KG1 (cell line): ENCODE results near the gene DKK3.

Source experiments
- DNase-seq: peaks from one replicate; lab custom pipeline; 2025; lab: John Stamatoyannopoulos, UW

Gene DKK3

GRCh38 chr11:11981840-11982239 lies 26.6 kb downstream of the DKK3 start:
- DNase-seq: no peak

DNA sequence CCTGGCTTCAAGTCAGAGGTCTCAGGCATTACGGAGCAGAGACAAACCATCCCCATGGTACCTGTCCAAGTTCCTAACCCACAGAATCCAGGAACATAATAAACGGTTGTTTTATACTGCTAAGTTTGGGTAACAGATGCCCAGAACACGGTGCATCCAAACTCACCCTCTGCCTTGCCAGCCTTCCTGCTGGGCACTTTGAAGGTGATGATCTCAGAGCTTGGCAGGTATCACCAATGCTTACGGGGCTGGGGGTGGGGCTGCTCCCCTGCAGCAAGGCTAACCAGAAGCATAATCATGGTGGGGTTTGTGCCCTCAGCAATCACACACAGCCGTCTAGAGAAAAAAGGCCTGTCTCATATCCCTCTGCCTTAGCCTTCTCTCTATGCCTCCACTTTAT lies 27.1 kb downstream of the DKK3 start:
- DNase-seq: no peak

GRCh38 chr11:11980841-11981308 lies 27.6 kb downstream of the DKK3 start:
- no peak for DNase-seq

GRCh38 chr11:11980200-11980599 lies 28.2 kb downstream of the DKK3 start:
- no peak for DNase-seq

GRCh38 chr11:11979488-11980117 lies 28.8 kb downstream of the DKK3 start:
- no peak for DNase-seq

DNA sequence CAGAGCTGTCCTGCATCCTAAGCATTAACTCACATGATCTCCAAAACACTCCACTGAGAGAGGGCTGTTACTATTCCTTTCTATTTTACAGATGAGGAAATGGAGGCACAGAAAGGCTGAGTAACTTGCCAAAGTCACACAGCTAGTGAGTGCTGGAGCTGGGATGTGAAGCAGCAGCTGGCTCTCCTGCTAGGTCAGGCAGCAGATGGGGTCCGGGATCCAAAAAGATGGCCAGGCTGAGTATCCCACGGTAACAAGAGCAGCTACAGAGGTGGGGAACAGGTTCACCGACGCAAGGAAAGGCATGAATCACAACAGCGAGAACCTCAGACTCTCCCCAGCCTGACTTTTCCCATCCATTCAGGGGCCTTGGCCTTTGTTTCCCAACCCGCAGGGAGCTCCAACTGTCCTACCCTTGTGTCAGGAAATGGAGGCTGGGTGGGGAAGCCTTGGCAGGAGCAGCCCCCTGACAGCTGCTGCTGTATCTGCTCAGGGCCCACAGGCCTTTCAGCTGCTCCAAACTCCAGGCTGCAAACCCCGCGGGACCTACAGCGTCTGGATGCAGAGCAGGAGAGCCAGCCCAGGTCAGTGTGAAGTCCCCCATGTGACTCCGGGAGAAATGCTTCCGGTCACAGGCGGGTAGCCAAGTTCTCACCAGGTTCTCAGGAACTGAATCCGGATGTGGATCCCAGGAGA lies 29.5 kb downstream of the DKK3 start:
- no peak for DNase-seq

- no peak for DNase-seq
Observed at GRCh38 chr11:11978098-11978637, 30.3 kb downstream of the DKK3 start.

- DNase-seq: no peak
Observed at GRCh38 chr11:11977206-11977938, 31.1 kb downstream of the DKK3 start.

GRCh38 chr11:11976481-11977127 lies 31.8 kb downstream of the DKK3 start:
- no peak for DNase-seq

DNA sequence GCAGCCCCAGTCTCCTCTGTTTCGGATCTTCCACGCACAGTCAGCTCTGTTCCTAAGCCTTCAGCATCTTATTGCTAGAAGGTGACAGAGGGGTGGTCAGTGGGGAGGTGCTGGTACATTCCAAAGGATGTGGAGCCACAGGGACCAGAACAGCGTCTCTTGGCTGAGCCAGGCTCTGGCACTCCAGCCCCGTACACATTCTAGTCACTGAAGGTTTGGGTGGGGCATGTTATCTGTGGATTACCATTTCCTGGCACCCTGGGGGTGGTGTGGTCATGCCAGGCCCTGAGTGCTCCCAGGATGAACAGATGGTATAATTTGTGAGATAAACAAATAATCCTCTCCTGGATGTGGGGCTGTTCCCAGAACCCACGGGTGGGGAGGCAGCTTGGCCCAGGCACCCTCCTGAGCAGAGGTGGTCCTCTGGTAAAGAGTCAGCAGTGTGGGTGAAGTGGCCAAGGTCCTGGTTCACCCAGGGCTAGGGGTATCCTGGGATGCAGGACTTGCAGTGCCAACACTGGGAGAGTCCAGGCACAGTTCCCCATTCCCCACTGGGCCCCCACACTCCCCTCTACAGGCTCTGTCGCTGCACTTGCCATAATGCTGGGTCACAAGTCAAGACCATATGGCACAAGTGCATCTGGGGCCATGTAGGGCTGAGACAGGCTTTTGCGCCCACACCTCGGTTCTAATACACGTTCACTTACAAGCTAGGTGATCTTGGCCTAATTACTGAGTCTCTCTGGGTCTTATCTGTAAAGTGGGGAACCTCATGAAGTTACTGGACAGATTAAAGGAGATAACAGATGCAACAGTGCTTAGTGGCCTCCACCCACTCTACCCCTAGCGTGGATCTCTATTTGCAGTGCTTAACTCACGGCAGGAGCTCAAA lies 33.0 kb downstream of the DKK3 start:
- no peak for DNase-seq

- no peak for DNase-seq
Observed at GRCh38 chr11:11973866-11974265, 34.6 kb downstream of the DKK3 start.

GRCh38 chr11:11973361-11973800 lies 35.0 kb downstream of the DKK3 start:
- DNase-seq: no peak

DNA sequence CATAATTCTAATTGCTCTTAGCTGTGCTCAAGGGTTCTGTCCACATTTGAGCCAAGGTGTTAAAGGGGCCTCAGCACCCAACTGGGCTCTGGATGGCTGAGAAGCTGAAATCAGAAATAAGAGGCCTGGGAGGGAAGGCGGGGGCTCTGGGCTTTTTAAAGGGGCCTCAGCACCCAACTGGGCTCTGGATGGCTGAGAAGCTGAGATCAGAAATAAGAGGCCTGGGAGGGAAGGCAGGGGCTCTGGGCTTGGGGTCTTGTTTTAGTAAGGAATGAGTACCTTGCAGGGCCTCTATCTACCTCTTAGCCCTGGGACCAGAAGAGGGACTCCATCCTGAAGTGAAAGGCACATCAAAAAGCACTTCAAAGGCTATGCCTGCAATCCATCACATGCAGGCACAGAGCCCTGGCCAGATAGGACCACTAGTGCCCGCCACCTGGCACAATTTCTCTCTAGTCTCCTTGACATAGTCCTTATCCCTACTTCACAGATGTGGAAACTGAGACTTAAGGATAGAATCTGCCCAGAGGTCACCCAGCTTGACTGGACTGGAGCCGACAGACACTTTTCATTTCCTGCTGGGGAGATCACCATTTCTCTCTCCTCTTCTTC lies 35.6 kb downstream of the DKK3 start:
- no peak for DNase-seq

- no peak for DNase-seq
Observed at GRCh38 chr11:11971906-11972547, 36.4 kb downstream of the DKK3 start.

GRCh38 chr11:11970556-11970955 lies 37.9 kb downstream of the DKK3 start:
- DNase-seq: no peak

DNA sequence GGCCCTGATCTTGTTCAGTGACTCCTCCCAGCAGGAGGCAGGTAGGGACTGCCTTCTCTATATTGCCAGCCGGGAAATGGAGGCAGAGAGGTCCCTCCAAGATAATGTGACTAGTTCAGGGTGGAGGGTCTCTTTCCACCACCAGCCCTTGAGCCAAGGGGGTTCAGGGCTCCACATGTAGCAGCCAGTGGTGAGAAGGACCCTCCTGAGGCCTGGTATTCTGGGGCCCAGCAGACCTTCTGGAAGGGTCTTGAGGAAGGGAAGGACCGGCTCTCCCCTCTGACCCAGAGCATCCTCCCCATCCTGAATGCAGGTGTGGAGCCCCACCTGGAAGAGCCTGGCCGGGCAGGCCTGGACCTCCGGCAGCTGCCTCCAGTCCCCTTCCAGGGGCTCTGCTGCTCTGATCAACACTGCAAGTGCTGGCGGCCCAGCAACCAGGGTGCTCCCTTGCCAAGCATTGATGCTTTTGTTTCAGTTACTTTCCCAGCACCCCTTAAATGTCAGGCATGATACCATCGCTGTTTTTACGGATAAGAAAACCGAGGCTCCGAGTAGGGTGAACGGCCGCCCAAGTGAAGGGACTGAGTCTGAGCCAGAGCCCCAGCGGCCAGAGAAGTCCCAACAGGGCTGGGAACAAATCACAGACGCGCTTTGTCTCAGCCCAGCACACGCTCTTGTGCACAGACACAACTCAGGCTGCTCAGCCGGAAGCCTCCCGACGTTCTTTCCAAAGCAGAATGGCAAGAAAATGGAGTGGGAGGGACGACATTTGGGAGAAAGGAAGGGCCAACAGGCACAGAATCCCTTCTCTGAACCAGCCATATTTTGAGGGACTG lies 38.8 kb downstream of the DKK3 start:
- DNase-seq: no peak

GRCh38 chr11:11968511-11969280 lies 39.7 kb downstream of the DKK3 start:
- DNase-seq: no peak

- no peak for DNase-seq
Observed at GRCh38 chr11:11967669-11968510, 40.5 kb downstream of the DKK3 start.
